ENCODE measurements around the gene LRRC18.

Gene LRRC18

GRCh38 chr10:48910548-48910947 lies 29.1 kb downstream of the LRRC18 start:
- H4K91ac ChIP-seq (ENCODE audit: low read length) = no peak overlapping the region
- H3K4me2 ChIP-seq (ENCODE audit: low read length, poor library complexity, severe bottlenecking) = no peak overlapping the region
- H2AFZ ChIP-seq (ENCODE audit: low read depth, low read length) = no peak overlapping the region
- no peak overlapping the region for H2BK120ac ChIP-seq (ENCODE audit: low read depth, low read length)
- H3K18ac ChIP-seq (ENCODE audit: low read depth in 1 of 2, low read length in 2 of 2) = no peak overlapping the region
- H3K79me1 ChIP-seq (replicated peaks; ENCODE audit: low read length, poor library complexity, severe bottlenecking) = no peaks in the 10 kb centered on the region
- H4K8ac ChIP-seq (ENCODE audit: low read length) = no peak overlapping the region
- no peaks in the 10 kb centered on the region for H3K9me3 ChIP-seq (ENCODE audit: control insufficient read depth, low read length)
- H3K4me1 ChIP-seq (ENCODE audit: control insufficient read depth, insufficient read depth, low read depth, low read length) = no peaks in the 10 kb centered on the region
- no peak overlapping the region for H2AK5ac ChIP-seq (ENCODE audit: low read length, severe bottlenecking)
- H3K36me3 ChIP-seq (ENCODE audit: control insufficient read depth in 1 of 2, insufficient read depth in 2 of 2, low read depth in 1 of 2, low read length in 2 of 2) = peaks cover 0 to 2% of the 10 kb centered on the region in 2 experiments
- DNase-seq = no peak
- WGBS = 78% methylated on average over 4 of the region's 5 CpGs
- H3K27me3 ChIP-seq (ENCODE audit: control insufficient read depth in 1 of 2, insufficient read depth in 1 of 2, low read length in 2 of 2) = peaks cover 5 to 54% of the 10 kb centered on the region in 2 experiments
- H3K4ac ChIP-seq (ENCODE audit: low read depth in 1 of 2, low read length in 2 of 2) = no peak overlapping the region
- H3K14ac ChIP-seq (ENCODE audit: low read length in 2 of 2) = no peak overlapping the region
- H3K4me3 ChIP-seq (ENCODE audit: insufficient read depth in 1 of 2, low read depth in 1 of 2, low read length in 2 of 2) = no peak overlapping the region
- H3K9ac ChIP-seq (ENCODE audit: low read length) = no peak overlapping the region
- H2BK15ac ChIP-seq (ENCODE audit: low read depth, poor library complexity, severe bottlenecking) = no peak overlapping the region
- H2BK5ac ChIP-seq (ENCODE audit: low read depth, low read length, poor library complexity, severe bottlenecking) = no peak overlapping the region
- no peak overlapping the region for H3K27ac ChIP-seq (ENCODE audit: low read length, poor library complexity, severe bottlenecking)
- H3K23ac ChIP-seq (ENCODE audit: low read length in 2 of 2) = no peak overlapping the region
- H2BK12ac ChIP-seq (ENCODE audit: low read length in 2 of 2) = no peak overlapping the region

GRCh38 chr10:48907730-48908129 lies 31.9 kb downstream of the LRRC18 start:
- DNase-seq = no peak
- Histone ChIP-seq H3K14ac (ENCODE audit: low read length in 2 of 2) (peak overlapping the region in 1 of 2 experiments; percentile 30), H2AK5ac (ENCODE audit: low read length, severe bottlenecking) (no peak overlapping the region), H2AFZ (ENCODE audit: low read depth, low read length) (no peak overlapping the region), H3K27ac (ENCODE audit: low read length, poor library complexity, severe bottlenecking) (no peak overlapping the region), H4K8ac (ENCODE audit: low read length) (no peak overlapping the region), H2BK15ac (ENCODE audit: low read depth, poor library complexity, severe bottlenecking) (no peak overlapping the region), H3K9me3 (ENCODE audit: control insufficient read depth, low read length) (no peaks in the 10 kb centered on the region), H3K4me3 (ENCODE audit: insufficient read depth in 1 of 2, low read depth in 1 of 2, low read length in 2 of 2) (no peak overlapping the region), H2BK12ac (ENCODE audit: low read length in 2 of 2) (no peak overlapping the region), H3K79me1 (replicated peaks; ENCODE audit: low read length, poor library complexity, severe bottlenecking) (no peaks in the 10 kb centered on the region), H4K91ac (ENCODE audit: low read length) (no peak overlapping the region), H3K9ac (ENCODE audit: low read length) (no peak overlapping the region), H3K27me3 (ENCODE audit: control insufficient read depth in 1 of 2, insufficient read depth in 1 of 2, low read length in 2 of 2) (peaks cover 9 to 48% of the 10 kb centered on the region in 2 experiments), H2BK5ac (ENCODE audit: low read depth, low read length, poor library complexity, severe bottlenecking) (no peak overlapping the region), H3K4ac (ENCODE audit: low read depth in 1 of 2, low read length in 2 of 2) (no peak overlapping the region), H2BK120ac (ENCODE audit: low read depth, low read length) (no peak overlapping the region), H3K4me2 (ENCODE audit: low read length, poor library complexity, severe bottlenecking) (no peak overlapping the region), H3K36me3 (ENCODE audit: control insufficient read depth in 1 of 2, insufficient read depth in 2 of 2, low read depth in 1 of 2, low read length in 2 of 2) (no peaks in the 10 kb centered on the region), H3K23ac (ENCODE audit: low read length in 2 of 2) (no peak overlapping the region), H3K18ac (ENCODE audit: low read depth in 1 of 2, low read length in 2 of 2) (no peak overlapping the region), H3K4me1 (ENCODE audit: control insufficient read depth, insufficient read depth, low read depth, low read length) (no peaks in the 10 kb centered on the region)
- 85% methylated on average over 4 of the region's 4 CpGs for WGBS

GRCh38 chr10:48906841-48907240 lies 32.8 kb downstream of the LRRC18 start:
- Histone ChIP-seq H2AK5ac (ENCODE audit: low read length, severe bottlenecking) (no peak overlapping the region), H3K9me3 (ENCODE audit: control insufficient read depth, low read length) (no peaks in the 10 kb centered on the region), H3K23ac (ENCODE audit: low read length in 2 of 2) (no peak overlapping the region), H3K36me3 (ENCODE audit: control insufficient read depth in 1 of 2, insufficient read depth in 2 of 2, low read depth in 1 of 2, low read length in 2 of 2) (no peaks in the 10 kb centered on the region), H4K8ac (ENCODE audit: low read length) (no peak overlapping the region), H3K9ac (ENCODE audit: low read length) (no peak overlapping the region), H3K79me1 (replicated peaks; ENCODE audit: low read length, poor library complexity, severe bottlenecking) (no peaks in the 10 kb centered on the region), H2BK5ac (ENCODE audit: low read depth, low read length, poor library complexity, severe bottlenecking) (no peak overlapping the region), H2BK12ac (ENCODE audit: low read length in 2 of 2) (no peak overlapping the region), H2AFZ (ENCODE audit: low read depth, low read length) (no peak overlapping the region), H3K4me1 (ENCODE audit: control insufficient read depth, insufficient read depth, low read depth, low read length) (no peaks in the 10 kb centered on the region), H3K27ac (ENCODE audit: low read length, poor library complexity, severe bottlenecking) (no peak overlapping the region), H3K4me3 (ENCODE audit: insufficient read depth in 1 of 2, low read depth in 1 of 2, low read length in 2 of 2) (no peak overlapping the region), H3K18ac (ENCODE audit: low read depth in 1 of 2, low read length in 2 of 2) (no peak overlapping the region), H3K4ac (ENCODE audit: low read depth in 1 of 2, low read length in 2 of 2) (no peak overlapping the region), H4K91ac (ENCODE audit: low read length) (no peak overlapping the region), H3K14ac (ENCODE audit: low read length in 2 of 2) (no peak overlapping the region), H2BK15ac (ENCODE audit: low read depth, poor library complexity, severe bottlenecking) (no peak overlapping the region), H3K27me3 (ENCODE audit: control insufficient read depth in 1 of 2, insufficient read depth in 1 of 2, low read length in 2 of 2) (peaks cover 9 to 39% of the 10 kb centered on the region in 2 experiments), H3K4me2 (ENCODE audit: low read length, poor library complexity, severe bottlenecking) (no peak overlapping the region), H2BK120ac (ENCODE audit: low read depth, low read length) (no peak overlapping the region)
- DNase-seq = no peak
- 90% methylated on average over 2 of the region's 2 CpGs for WGBS

DNA sequence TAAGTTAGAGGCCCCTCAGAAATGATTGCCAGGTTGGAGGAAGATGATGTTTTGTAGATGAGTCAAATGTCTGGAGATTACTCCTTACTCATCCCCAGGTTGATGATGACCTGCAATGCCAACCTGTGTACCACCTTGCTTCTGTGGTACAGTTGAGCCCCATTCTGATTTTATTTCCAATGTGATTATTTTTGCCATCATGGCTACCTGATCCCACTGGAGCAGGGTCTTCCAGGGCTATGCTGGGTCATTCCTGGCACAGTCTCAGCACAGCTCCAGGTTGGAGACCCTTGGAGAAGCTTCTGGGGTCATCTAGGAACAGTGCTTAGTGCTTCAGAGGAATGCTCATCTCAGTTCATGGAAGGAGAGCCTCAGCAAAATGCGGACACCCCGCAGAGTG lies 34.3 kb downstream of the LRRC18 start:
- Histone ChIP-seq H3K36me3 (ENCODE audit: control insufficient read depth in 1 of 2, insufficient read depth in 2 of 2, low read depth in 1 of 2, low read length in 2 of 2) (no peaks in the 10 kb centered on the region), H3K18ac (ENCODE audit: low read depth in 1 of 2, low read length in 2 of 2) (no peak overlapping the region), H4K91ac (ENCODE audit: low read length) (no peak overlapping the region), H2BK12ac (ENCODE audit: low read length in 2 of 2) (no peak overlapping the region), H3K9ac (ENCODE audit: low read length) (no peak overlapping the region), H3K9me3 (ENCODE audit: control insufficient read depth, low read length) (no peaks in the 10 kb centered on the region), H3K27me3 (ENCODE audit: control insufficient read depth in 1 of 2, insufficient read depth in 1 of 2, low read length in 2 of 2) (peaks cover 9 to 36% of the 10 kb centered on the region in 2 experiments), H4K8ac (ENCODE audit: low read length) (no peak overlapping the region), H2BK15ac (ENCODE audit: low read depth, poor library complexity, severe bottlenecking) (no peak overlapping the region), H3K4me1 (ENCODE audit: control insufficient read depth, insufficient read depth, low read depth, low read length) (no peaks in the 10 kb centered on the region), H2AFZ (ENCODE audit: low read depth, low read length) (no peak overlapping the region), H2AK5ac (ENCODE audit: low read length, severe bottlenecking) (no peak overlapping the region), H3K14ac (ENCODE audit: low read length in 2 of 2) (no peak overlapping the region), H3K23ac (ENCODE audit: low read length in 2 of 2) (no peak overlapping the region), H3K4ac (ENCODE audit: low read depth in 1 of 2, low read length in 2 of 2) (no peak overlapping the region), H3K4me2 (ENCODE audit: low read length, poor library complexity, severe bottlenecking) (no peak overlapping the region), H3K4me3 (ENCODE audit: insufficient read depth in 1 of 2, low read depth in 1 of 2, low read length in 2 of 2) (no peak overlapping the region), H3K79me1 (replicated peaks; ENCODE audit: low read length, poor library complexity, severe bottlenecking) (no peaks in the 10 kb centered on the region), H3K27ac (ENCODE audit: low read length, poor library complexity, severe bottlenecking) (no peak overlapping the region), H2BK5ac (ENCODE audit: low read depth, low read length, poor library complexity, severe bottlenecking) (no peak overlapping the region), H2BK120ac (ENCODE audit: low read depth, low read length) (no peak overlapping the region)
- DNase-seq = no peak
- 82% methylated on average over 2 of the region's 2 CpGs for WGBS
